ENCODE data around the gene SLC38A9. TPM values are rescaled to one million over a fixed set of nuclear protein-coding genes. Genes with fewer than 3 reads are reported as not detected.
A peak's percentile ranks its signal among the peaks of the same experiment; 100 is the strongest.

Gene SLC38A9
- total RNA-seq, 4 donors from 2014 or later, result 13.2 to 26.2 (median 20.1) TPM

DNA sequence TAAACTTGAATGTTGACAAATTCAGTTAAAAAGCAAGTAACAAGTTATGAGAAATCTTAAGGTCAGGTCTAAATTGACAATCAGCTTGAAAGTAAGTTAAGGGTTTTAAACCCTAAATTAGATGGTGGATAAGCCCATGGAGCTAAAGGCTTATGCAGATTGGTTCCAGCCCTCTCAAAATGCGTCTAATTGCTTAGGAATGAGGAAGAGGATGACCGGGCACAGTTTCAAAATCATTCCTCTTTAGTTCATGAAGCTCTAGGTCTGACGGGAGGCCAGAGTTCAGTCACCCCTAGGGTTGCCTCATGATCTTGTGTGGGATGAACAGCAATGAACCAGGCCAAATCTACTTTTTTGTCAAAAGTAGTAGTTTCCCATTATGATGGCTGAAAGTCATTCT, 75.4 kb downstream of the SLC38A9 start:
- TF ChIP-seq CTCF (IDR thresholded peaks at IDR 0.05), result no peak
- peak; percentile 65 for ATAC-seq (ENCODE audit: low FRiP score)

GRCh38 chr5:55636177-55636576, 75.9 kb downstream of the SLC38A9 start:
- TF ChIP-seq CTCF (IDR thresholded peaks at IDR 0.05), result no peak
- ATAC-seq (ENCODE audit: low FRiP score) (no peak), DNase-seq (ENCODE audit: low spot score) (no peak)

More for the DNA sequence above, 75.4 kb downstream of the SLC38A9 start:
- no peak for DNase-seq (ENCODE audit: low spot score)

GRCh38 chr5:55634866-55635265, 77.3 kb downstream of the SLC38A9 start:
- no peak for TF ChIP-seq CTCF (IDR thresholded peaks at IDR 0.05)
- ATAC-seq (ENCODE audit: low FRiP score) (no peak), DNase-seq (ENCODE audit: low spot score) (no peak)

DNA sequence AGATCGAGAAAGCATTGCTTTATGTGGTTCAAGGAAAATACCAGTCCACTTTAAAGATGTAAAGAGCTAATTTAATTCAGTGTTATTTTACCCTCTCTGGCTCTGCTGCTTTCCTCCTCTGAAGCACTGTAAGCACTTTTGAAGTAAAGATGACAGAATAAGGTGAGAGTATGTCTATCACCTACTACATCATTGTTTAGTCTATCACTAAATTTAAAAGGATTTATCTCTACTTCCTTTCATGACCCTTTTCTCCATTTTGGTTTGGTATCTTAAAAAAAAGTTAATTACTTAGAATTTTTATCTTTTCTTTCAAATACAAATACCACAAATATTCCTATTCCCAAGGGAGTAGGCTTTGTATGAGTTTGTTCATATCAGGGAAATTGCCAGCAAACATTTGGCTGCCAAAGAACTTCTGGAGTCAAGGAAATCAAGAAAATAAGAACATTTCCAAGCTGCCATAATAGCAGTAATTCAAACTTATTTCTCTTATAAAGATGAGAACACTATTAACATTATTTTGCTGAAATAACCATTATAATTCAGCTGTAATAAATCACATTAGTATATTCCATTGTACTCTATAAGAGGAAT, 77.8 kb downstream of the SLC38A9 start:
- ATAC-seq (ENCODE audit: low FRiP score), result no peak

DNA sequence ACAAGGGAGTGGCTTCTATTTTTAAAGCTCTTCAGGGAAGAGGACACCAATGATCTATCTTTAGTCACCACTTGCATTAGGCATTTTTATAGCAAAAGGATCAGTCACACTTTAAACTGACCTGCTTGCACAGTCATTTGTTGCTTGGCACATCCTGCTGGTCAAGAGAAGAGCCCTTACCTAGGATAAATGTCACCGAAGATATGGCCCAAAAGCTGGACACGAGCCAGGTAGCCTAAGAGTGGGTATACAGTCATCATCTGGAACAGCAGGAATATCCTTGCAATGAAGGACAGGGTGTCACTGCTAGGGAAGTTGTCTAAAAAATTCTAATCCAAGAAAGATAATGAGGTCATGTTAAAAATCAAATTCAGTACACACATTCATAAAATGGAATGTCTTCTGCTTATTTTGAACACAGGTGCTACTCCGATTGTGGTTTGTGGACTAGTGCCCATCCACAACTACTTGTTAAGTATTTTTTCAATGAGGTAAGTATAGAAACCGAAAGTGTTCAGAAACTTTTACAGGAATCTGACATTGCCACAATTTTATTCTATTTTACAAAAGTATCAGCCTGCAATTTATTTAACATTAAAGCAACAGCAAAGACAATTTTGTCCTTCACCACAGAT, 78.4 kb downstream of the SLC38A9 start:
- no peak for TF ChIP-seq CTCF (IDR thresholded peaks at IDR 0.05)
- peak; percentile 43 for ATAC-seq (ENCODE audit: low FRiP score)
- no peak for DNase-seq (ENCODE audit: low spot score)

More for the DNA sequence above, 77.8 kb downstream of the SLC38A9 start:
- DNase-seq (ENCODE audit: low spot score), result no peak
- TF ChIP-seq CTCF (IDR thresholded peaks at IDR 0.05), result no peak

- TF ChIP-seq CTCF (IDR thresholded peaks at IDR 0.05), result no peak
- ATAC-seq (ENCODE audit: low FRiP score) (no peak), DNase-seq (ENCODE audit: low spot score) (no peak)
Measured at GRCh38 chr5:55629815-55630214, 82.3 kb downstream of the SLC38A9 start.

GRCh38 chr5:55626790-55627189, 85.3 kb downstream of the SLC38A9 start:
- ATAC-seq (ENCODE audit: low FRiP score), result no peak
- TF ChIP-seq CTCF (IDR thresholded peaks at IDR 0.05), result no peak
- no peak for DNase-seq (ENCODE audit: low spot score)
